ENCODE data around the gene CTNND2.

GRCh38 chr5:11737010-11737409 lies 167.2 kb downstream of the CTNND2 start:
- TF ChIP-seq CTCF (IDR thresholded peaks at IDR 0.05; ENCODE audit: borderline replicate concordance, extremely low read depth, low read length, poor library complexity, severe bottlenecking): no peak
- no peak for TF ChIP-seq EZH2 (IDR thresholded peaks at IDR 0.05; ENCODE audit: borderline replicate concordance, low read depth, low read length, severe bottlenecking)

Data from DND-41 (cell line).